ENCODE data around the gene LRRC4C. TPM values are rescaled to one million over a fixed set of nuclear protein-coding genes. Genes with fewer than 3 reads are reported as not detected.

Gene LRRC4C
- total RNA-seq, 1 donor from 2014 or later: not detected

DNA sequence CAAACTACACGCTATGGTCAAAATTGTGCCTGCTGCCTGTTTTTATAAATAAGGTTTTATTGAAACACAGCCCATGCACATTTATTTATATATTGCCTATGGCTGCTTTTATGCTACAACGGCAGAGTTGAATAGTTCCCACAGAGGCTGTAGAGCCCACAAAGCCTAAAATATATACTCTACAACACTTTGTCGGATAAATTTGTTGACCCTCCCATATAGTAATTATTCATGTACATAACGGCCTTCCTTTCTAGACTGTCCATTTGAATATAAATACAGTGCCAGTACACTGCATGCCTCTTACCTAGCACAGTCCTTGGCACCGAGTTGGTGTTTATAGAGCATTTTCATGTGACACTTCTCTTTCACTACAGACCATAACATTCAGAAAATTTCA lies 314.0 kb downstream of the LRRC4C start:
- DNase-seq (ENCODE audit: extremely low read depth, low read depth, low spot score): no peak

DNA sequence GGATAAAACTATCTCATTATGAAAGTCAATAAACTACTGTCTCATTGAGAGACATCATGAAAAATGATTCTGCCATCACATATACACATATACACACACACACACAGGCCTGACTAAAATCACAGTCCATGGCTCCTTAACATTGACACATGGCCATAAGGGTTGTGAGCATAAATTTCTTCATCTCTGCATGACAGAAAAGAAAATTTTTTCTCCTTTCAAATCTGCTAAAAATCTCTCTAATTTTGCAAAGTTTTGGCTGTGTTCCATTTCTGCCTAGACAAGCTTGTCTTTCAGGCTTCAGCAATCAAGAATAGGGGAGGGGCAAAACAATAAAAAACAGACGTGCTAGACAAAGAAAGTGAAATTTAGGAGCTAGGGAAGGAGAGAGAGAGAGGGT lies 324.5 kb downstream of the LRRC4C start:
- no peak for DNase-seq (ENCODE audit: extremely low read depth, low read depth, low spot score)

DNA sequence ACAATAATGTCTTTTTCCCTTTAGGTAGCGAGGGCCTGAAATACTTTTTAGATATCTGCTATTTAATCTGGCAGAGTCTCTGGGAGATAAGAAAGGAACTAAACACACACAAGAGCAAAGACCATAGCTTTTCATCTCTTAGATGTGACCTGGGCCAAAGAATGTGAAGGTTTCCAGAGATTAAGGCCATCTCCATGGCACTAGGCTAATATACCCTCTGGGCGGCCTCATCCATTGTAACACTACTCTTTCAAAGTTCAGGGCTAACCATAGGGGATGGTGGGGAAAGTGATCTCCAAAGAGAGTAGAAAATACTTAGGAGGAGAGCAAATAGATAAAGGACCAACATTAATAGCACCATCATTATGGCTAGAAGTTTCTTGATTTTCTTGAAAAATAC lies 326.4 kb downstream of the LRRC4C start:
- no peak for DNase-seq (ENCODE audit: extremely low read depth, low read depth, low spot score)

DNA sequence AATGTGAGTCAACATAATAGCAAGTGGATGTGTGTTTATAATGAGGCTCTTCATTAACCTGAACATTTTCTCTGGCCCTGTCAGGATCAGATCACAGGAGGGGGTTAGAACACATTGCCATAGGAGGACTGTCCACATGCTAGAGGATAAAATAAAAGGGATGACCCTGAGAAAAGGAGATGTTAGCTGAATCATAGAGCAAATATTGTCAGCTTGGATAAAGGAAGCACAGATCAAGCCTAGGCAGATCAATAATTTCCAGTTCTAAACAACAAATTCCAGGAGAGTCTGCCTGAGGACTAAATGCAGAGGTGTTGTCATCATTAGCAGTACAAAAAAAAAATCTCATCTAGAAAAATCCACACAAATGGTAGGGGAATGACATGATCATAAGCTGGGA lies 337.9 kb downstream of the LRRC4C start:
- DNase-seq (ENCODE audit: extremely low read depth, low read depth, low spot score): no peak

DNA sequence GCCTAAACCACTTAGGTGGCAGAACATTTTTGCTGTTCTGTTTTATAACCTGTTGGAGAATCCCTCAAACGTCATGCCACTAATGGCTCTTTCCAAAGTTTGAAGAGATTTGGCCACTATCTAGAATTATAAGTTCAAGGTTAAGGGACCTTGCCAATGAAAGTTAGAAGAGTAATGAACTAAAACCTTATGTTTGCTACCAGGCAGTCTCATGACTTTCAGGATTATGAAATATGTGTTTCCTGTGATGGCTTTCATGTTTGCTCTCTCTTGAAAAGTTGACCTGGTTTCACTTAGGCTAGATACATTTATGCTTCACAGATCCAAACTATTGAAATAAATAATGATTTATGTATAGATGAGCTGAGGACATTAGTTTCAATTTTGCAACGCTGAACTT lies 340.0 kb downstream of the LRRC4C start:
- no peak for DNase-seq (ENCODE audit: extremely low read depth, low read depth, low spot score)

DNA sequence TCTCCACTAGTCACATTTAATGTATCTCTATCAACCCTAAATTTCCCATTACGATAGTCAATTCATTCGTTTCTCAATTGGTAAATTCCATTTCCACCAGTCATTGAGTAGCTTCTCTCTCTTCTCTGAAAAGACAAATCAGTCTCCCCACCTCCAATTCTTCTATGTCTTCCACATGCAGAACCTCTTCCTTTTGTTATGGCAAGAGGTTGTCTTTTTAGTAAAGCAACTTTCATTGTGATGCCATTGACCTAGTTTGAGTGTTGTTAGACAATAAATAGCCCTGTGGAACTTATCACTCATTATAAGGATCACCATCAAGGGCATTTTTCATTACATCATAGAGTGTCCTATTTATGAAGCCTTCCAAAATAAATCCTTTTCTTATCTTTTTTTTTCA lies 340.9 kb downstream of the LRRC4C start:
- DNase-seq (ENCODE audit: extremely low read depth, low read depth, low spot score): no peak

DNA sequence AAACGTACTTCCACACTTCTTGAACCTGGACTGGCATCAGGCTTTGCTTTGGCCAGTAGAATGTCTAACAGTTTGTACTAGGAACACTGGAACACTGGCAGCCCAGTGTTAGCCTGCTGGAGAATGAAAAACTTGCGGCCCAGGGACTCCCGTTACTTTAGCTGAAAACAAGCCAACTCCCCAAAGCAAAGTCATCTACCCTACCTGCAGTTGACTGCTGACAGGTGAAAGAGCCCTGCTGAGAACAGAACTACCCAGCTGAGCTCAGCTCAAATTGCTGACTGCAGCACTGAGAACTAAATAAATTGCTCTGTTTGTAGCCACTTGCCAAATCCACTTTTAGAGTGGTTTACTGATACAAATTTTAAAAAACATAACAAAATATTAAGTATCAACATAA lies 342.5 kb downstream of the LRRC4C start:
- no peak for DNase-seq (ENCODE audit: extremely low read depth, low read depth, low spot score)

DNA sequence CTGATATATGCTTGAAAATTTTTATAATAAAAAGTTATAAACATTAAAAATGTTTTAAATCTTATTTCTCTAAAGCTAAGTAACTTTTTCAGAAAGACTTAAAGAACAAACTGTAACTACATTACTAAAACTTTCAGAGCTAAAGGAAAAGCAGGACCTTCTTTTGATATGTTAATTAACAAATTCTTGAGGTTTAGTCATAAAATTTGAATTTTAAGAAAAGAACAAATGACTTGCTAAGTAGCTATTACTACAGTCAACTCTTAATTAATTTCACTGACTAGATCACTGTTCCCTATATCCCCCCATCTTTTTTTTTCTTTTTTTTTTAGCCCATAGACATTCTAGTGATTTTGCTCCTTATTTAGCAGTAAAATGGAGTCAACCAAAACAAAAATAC lies 344.4 kb downstream of the LRRC4C start:
- no peak for DNase-seq (ENCODE audit: extremely low read depth, low read depth, low spot score)

DNA sequence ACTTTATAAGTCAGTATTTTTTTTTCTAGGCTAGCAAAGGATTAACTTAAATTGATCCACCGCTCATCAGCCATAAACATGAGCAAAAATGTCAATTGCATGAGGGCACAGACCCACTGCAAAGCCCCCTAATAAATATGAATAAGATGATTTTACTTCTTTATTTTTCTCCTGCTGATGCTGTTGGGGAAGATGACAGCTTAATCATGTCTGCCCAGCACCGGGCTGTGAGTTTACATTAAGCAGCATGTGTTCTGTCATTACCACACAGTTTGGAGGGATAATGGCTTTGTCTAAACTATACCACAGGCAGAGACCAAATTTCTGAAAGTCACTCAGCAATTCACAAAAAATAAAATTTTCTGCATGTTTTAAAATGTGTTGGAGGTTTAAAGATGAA lies 346.3 kb downstream of the LRRC4C start:
- no peak for DNase-seq (ENCODE audit: extremely low read depth, low read depth, low spot score)

DNA sequence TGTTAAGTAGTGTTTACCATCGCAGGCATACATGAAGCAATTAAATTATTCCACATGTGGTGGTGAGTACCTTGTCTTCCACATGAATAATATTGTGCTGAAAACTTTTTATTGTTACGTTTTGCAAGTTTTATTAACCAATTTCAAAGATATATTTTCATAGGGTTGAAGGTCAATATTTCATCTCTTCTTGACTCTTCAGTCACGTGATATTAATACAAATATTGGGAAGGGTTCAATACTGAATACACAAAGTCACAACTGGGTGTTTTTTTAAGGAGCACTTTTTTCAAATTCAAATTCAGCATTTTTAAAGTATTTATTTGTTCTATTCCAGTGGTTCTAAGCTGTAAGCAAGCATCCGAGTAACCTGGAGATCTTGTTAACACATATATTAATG lies 348.9 kb downstream of the LRRC4C start:
- DNase-seq (ENCODE audit: extremely low read depth, low read depth, low spot score): no peak

DNA sequence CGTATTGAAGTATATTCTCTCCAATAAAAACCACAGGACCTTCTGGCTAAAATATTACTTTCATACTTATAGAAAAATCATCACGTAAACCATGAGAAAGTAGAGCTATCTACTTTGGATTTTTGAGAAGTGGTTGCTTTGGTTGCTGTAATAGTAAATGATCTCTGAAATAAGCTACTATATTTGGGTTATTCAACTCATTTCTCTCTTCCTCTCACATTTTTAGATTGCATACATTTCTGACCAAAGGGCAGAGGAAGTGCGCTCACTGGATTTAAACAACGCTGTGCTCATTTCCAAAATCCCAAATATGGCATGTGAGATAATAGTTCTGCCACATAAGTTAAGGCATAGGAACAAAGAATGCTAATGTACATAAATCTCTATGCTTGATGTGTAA lies 357.0 kb downstream of the LRRC4C start:
- no peak for DNase-seq (ENCODE audit: extremely low read depth, low read depth, low spot score)

DNA sequence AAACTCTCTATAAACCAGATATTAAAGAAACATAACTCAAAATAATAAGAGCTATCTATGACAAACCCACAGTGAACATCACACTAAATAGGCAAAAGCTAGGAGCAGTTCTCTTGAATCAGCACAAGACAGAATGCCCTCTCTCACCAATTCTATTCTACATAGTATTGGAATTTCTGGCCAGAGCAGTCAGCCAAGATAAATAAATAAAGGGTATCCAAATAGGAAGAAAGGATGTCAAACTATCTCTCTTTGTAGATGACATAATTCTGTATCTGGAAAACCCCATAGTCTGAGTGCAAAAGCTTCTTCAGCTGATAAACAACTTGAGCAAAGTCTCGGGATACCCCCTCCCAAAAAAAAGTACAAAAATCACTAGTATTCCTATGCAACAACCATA lies 359.8 kb downstream of the LRRC4C start:
- no peak for DNase-seq (ENCODE audit: extremely low read depth, low read depth, low spot score)

DNA sequence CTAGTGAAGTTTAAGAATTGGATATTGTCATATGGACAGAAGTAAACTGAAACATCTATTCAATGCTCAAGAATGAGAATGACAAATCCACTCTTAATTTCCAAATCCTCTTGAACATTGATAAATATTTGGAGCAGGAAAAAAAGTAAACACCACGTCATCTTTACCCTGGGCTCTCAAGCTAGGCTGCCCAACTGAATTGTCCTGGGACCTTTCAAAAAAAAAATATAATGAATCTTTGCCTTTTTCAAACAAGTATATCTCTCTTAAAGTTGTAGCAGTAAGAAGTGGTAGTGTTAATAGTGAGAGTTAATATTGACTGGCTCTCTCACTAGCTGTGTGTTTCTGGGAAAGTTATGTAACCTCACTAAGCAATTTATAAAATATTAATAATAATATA lies 374.3 kb downstream of the LRRC4C start:
- no peak for DNase-seq (ENCODE audit: extremely low read depth, low read depth, low spot score)

DNA sequence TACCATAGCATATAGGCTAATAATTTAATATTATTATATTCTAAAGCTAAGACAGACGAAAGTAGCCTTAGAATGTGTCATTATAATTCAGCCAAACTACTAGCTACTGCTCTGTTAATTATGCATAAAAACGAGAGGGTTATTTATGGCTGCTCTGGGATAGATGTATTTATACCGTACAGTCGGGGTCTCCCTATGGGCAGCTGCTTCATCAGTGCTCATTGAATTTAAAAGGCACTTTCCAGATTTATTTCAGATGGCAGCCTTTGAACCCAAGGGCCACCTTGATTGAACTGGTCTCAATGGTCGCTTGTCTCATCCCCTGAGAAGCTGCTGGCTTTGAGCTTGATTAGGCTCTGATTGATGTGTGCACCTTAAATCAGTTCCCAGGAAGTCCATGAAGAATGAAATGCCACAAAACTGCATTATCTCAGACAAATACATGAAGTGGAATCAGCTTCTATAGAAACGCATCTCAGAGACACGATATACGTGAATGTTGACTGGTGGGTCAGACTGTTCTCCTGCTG lies 377.6 kb downstream of the LRRC4C start:
- DNase-seq (ENCODE audit: extremely low read depth, low read depth, low spot score): no peak

DNA sequence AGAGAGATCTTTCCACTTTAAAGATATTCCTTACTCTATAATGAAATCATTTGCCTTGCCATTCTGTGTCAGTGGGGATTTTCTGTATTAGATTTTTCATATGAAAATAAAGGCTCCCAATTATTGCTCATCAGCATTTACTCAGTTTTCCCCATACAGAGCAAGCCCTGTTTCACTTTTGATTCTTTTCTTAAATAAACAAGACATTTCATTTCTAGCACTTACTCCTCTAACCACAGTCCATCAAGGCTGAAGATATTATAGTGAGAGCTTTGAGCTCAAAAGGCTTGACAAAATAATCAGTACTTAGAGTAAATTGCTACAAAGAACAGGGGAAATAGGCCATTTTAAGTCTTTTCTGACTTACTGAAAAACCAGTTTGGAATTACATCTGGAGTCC lies 385.1 kb downstream of the LRRC4C start:
- no peak for DNase-seq (ENCODE audit: extremely low read depth, low read depth, low spot score)

DNA sequence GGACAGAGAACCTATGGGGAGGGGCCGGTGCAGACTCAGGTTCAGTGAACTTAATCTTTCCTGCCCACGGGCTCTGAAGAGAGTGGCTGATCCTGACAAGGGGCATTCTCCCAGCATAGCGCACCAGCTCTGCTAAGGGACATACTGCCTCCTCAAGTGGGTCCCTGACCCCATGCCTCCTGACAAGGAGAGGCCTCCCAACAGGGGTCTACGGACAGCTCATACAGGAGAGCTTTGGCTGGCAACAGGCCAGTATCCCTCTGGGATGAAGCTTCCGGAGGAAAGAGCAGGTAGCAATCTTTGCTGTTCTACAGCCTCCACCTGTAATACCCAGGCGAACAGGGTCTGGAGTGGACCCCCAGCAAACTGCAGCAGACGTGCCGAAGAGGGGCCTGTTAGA lies 394.0 kb downstream of the LRRC4C start:
- DNase-seq (ENCODE audit: extremely low read depth, low read depth, low spot score): no peak

DNA sequence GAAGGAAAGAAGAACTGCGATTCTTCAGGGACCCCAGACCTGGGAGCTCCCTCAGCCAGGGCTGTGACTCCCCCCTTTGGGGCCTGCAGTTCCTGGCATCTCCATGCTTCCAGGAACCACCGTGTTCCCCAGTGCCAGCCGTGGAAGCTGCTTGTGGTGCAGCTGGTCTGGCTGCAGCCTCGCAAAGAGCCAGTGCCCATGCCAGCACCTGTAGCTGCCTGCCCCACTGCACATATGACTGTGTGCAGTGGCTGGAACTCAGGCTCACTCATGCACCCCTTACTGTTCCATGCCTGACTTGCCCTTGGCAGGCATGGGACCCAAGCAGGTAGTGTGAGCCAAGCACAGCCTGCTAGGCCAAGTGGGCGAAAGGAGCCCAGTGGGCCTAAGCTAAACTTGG lies 401.3 kb downstream of the LRRC4C start:
- DNase-seq (ENCODE audit: extremely low read depth, low read depth, low spot score): no peak

DNA sequence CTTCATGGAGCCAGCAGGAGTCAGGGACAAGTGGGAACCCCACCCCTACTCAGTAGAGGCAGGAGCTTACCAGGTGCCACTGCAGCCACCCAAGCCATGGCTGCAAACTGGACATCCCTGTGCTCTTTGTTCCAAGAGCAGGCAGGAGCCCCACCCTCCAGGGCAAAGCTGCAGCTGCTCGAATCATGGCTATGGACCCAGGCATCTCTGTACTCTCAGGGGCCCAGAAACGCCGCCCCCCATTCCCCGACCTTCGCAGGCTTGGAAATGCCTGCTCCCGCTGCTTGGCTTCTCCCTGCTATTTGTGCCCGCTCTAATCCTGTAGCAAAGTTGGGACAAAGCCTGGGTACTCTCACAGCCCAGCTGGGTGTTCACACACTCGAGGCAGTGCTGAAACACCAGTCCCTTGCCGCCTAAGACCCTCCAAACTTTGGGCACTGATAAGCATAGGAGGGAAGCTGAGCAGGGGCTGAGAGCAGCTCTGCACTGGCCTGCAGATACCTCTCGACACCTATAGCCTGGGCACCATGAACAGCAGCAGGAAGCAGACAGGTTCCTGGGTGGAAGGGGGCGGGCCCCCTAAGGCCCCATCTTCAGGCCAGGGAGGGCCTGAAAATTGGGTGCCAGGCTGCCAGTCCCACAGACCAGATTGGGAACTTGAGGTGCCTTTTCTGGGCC lies 402.4 kb downstream of the LRRC4C start:
- DNase-seq (ENCODE audit: extremely low read depth, low read depth, low spot score): no peak

DNA sequence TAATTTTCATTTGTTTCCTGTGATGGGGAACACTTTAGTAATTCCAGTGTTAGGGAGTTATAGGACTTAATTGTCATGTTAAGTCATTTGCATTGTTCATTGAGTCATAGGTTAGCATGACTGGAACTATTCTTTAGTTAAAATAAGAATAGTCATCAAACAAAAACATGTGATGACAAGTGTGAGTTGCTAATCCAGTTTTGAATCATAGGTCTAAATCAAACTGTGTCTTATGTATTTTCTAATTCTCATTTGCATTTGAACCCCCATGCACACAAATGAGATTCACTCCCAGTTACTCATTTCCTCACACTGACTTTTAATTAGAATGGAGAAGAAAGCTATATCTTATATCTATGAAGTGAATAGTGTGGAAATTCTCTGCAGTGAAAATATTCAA lies 405.6 kb downstream of the LRRC4C start:
- DNase-seq (ENCODE audit: extremely low read depth, low read depth, low spot score): no peak

DNA sequence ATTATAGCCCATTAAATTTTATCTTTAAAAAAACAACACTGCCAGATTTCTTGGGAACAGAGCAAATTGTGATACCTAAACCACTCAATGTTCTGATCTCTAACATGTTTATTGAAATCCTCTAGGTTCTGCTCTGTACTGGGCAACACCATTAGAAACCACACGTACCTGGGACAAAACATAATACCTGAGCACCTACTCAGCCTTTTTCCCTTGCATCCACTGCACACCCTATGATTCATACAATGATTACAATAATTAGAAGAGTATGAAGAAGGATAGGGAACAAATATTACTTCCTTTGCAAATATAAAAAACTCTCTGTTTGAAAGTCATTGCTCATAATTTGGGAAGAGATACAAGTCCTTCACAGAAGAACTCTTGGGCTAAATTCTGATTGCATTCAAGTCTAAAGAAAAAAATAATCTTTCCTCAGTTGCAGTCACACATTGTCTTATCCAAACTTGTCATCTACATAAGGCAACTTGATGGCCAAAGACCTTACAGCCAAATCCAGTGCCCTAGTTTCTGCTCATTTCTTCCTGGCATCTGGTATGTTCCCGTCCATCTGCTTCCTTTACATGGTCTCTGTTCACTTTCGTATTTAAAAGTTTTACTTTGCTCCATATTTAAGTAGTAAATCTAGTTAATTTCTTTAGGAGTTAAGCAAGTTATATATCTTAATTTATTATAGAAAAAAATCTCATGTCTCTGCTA lies 407.4 kb downstream of the LRRC4C start:
- DNase-seq (ENCODE audit: extremely low read depth, low read depth, low spot score): no peak

DNA sequence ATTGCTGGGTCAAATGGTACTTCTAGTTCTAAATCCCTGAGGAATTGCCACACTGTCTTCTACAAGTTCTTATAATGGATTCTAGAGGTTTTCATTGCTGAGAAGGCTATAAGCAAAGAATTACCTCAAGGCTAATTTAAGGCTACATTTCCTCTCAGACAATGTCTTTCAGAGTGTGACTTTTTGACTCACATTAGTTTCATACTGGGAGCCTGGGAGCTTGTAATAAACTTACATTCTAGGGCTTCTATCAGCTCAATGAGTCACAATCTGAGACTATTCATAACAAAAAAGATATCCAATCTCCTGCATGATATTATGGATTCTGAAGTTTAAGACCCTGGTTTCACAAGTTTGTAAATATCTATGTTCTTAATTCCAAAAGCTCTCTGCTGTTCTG lies 408.7 kb downstream of the LRRC4C start:
- DNase-seq (ENCODE audit: extremely low read depth, low read depth, low spot score): no peak

DNA sequence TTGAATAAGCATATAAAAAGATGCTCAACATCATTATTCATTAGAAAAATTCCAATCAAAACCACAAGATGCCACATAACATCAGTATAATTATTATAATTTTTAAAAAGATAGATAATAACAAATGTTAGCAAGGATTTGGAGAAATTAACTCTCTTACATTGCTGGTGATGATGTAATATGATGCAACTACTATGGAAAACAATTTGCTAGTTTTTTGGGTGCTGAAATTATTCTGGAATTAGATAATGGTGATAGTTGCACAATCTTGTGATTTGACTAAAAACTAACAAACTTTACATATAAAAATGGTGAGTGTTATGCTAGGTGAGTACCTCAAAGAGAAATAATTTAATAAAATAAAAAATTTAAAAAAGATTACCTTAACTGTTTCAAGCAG lies 412.2 kb downstream of the LRRC4C start:
- DNase-seq (ENCODE audit: extremely low read depth, low read depth, low spot score): no peak

DNA sequence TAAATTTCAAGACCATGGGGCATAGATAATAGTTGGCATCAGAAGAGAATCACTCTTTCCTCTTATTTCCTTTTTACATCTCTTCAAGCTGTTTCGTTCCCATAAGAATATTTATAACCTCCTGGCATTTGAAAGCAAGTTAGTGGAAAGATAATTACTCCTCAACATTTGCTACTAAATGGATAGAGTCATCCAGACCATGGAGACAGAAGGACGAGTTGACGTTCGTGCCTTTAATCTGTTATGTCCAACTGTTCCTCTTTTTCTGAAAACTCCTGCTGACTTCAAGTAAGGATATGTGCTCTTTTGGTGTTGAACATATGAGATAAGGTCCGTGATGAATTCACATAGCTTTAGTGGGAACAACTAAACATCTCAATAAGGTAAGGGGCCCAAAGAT lies 414.2 kb downstream of the LRRC4C start:
- DNase-seq (ENCODE audit: extremely low read depth, low read depth, low spot score): no peak

All from glomerular endothelial cell (primary cell).